SU-DHL-6 (cell line): ENCODE measurements around the gene KRTAP29-1.
"Not testable (repeated sequence)": the region's sequence is repeated elsewhere in the genome, so short reads cannot be mapped to it uniquely, and the experiment has no call there.

Experiments used
- H2AFZ ChIP-seq: fragments of 200-600 bp; sonication (generic); 2 replicates; pipeline ENCODE4 v1.6.1; 2014; ENCODE audit warnings: low read depth, mild to moderate bottlenecking, moderate library complexity, mixed read lengths, antibody characterized with exemption, low read length; ENCODE audit not compliant: severe bottlenecking
- H3F3A ChIP-seq: fragments of 200-600 bp; shearing (Covaris generic); 2 replicates; pipeline ENCODE4 v1.6.0; 2016; ENCODE audit warnings: antibody characterized with exemption, mild to moderate bottlenecking; ENCODE audit not compliant: insufficient read depth
- H3K27ac ChIP-seq: fragments of 200-600 bp; sonication (generic); 2 replicates; pipeline ENCODE4 v1.5.1; 2016; ENCODE audit warnings: low read depth, mild to moderate bottlenecking, low read length, moderate library complexity, mixed read lengths
- H3K27me3 ChIP-seq: fragments of 200-600 bp; sonication (generic), shearing (Covaris generic); 2 replicates; pipeline ENCODE4 v1.6.0; 2014; ENCODE audit warnings: mild to moderate bottlenecking, low read length
- H3K36me3 ChIP-seq: fragments of 200-600 bp; sonication (generic); 2 replicates; pipeline ENCODE4 v1.6.1; 2014; ENCODE audit warnings: mild to moderate bottlenecking, low read length, mixed read lengths
- H3K4me2 ChIP-seq: fragments of 300-600, 200-600 bp; shearing (Covaris generic), sonication (generic); 2 replicates; pipeline ENCODE4 v1.6.0; 2014; ENCODE audit warnings: low read length, low read depth, mild to moderate bottlenecking; ENCODE audit not compliant: poor library complexity, severe bottlenecking
- H3K4me3 ChIP-seq: fragments of 200-600 bp; sonication (generic); 2 replicates; pipeline ENCODE4 v1.5.1; 2014; ENCODE audit warnings: antibody characterized with exemption, low read length, mild to moderate bottlenecking, mixed read lengths; ENCODE audit not compliant: insufficient read depth, poor library complexity, severe bottlenecking
- H3K79me2 ChIP-seq: fragments of 200-600 bp; sonication (generic); 2 replicates; pipeline ENCODE4 v1.6.1; 2014; ENCODE audit warnings: mild to moderate bottlenecking, low read length, moderate library complexity; ENCODE audit not compliant: insufficient read depth
- H3K9ac ChIP-seq: fragments of 200-600 bp; sonication (generic); 2 replicates; pipeline ENCODE4 v1.7.0; 2014; ENCODE audit warnings: mild to moderate bottlenecking, low read length
- H3K9me2 ChIP-seq: fragments of 200-600 bp; sonication (generic); replicated peaks from 2 replicates; pipeline ENCODE4 v1.6.1; 2014; ENCODE audit warnings: low read length; ENCODE audit not compliant: insufficient read depth
- H3K9me3 ChIP-seq: fragments of 200-600 bp; sonication (generic); 2 replicates; pipeline ENCODE4 v1.6.1; 2014; ENCODE audit warnings: low read length, mixed read lengths; ENCODE audit not compliant: insufficient read depth
- H4K20me1 ChIP-seq: fragments of 200-600 bp; sonication (generic); 2 replicates; pipeline ENCODE4 v1.6.1; 2014; ENCODE audit warnings: low read depth, mild to moderate bottlenecking, antibody characterized with exemption, low read length, moderate library complexity, mixed read lengths
- CTCF ChIP-seq: fragments of 200-600 bp; sonication (generic); IDR thresholded peaks from one replicate; pipeline ENCODE4 v1.5.1; 2017; ENCODE audit warnings: antibody characterized with exemption, mild to moderate bottlenecking, low read length, moderate library complexity; ENCODE audit not compliant: insufficient read depth, poor library complexity, severe bottlenecking
- EZH2phosphoT487 ChIP-seq: fragments of 200-600 bp; sonication (generic), shearing (Covaris generic); conservative IDR thresholded peaks from 2 replicates; pipeline ENCODE4 v1.6.1; 2018; ENCODE audit warnings: mild to moderate bottlenecking, antibody characterized with exemption, low read length, moderate library complexity, mixed read lengths

The KRTAP29-1 gene

GRCh38 chr17:41263212-41263611 is 39.4 kb downstream of the KRTAP29-1 start:
- no peak overlapping the region for H3K27ac ChIP-seq
- H4K20me1 ChIP-seq, result no peaks in the 10 kb centered on the region

GRCh38 chr17:41258406-41258805 is 44.2 kb downstream of the KRTAP29-1 start:
- Histone ChIP-seq H3F3A (no peaks in the 10 kb centered on the region), H3K27me3 (no peaks in the 10 kb centered on the region), H3K79me2 (no peaks in the 10 kb centered on the region), H3K9me3 (no peaks in the 10 kb centered on the region), H3K4me3 (no peak overlapping the region), H2AFZ (no peak overlapping the region), H3K27ac (no peak overlapping the region), H3K9ac (no peak overlapping the region), H3K36me3 (no peaks in the 10 kb centered on the region), H3K4me2 (no peak overlapping the region), H3K9me2 (no peaks in the 10 kb centered on the region), H4K20me1 (no peaks in the 10 kb centered on the region)
- TF ChIP-seq CTCF, result no peak
- no peak for TF ChIP-seq EZH2phosphoT487

More at GRCh38 chr17:41263212-41263611, 39.4 kb downstream of the KRTAP29-1 start:
- Histone ChIP-seq H3K79me2 (no peaks in the 10 kb centered on the region), H3K9me3 (no peaks in the 10 kb centered on the region), H3K9me2 (no peaks in the 10 kb centered on the region), H3K9ac (no peak overlapping the region), H3K4me2 (no peak overlapping the region), H3K36me3 (no peaks in the 10 kb centered on the region), H3F3A (no peaks in the 10 kb centered on the region), H3K4me3 (no peak overlapping the region), H2AFZ (no peak overlapping the region), H3K27me3 (no peaks in the 10 kb centered on the region)
- no peak for TF ChIP-seq EZH2phosphoT487
- no peak for TF ChIP-seq CTCF

GRCh38 chr17:41256291-41256685 is 46.4 kb downstream of the KRTAP29-1 start:
- H3K4me2 ChIP-seq, result no peak overlapping the region
- TF ChIP-seq EZH2phosphoT487, result no peak
- no peak for TF ChIP-seq CTCF
- no peaks in the 10 kb centered on the region for H3K27me3 ChIP-seq
- H3K79me2 ChIP-seq, result no peaks in the 10 kb centered on the region
- H3F3A ChIP-seq, result no peaks in the 10 kb centered on the region
- no peaks in the 10 kb centered on the region for H3K9me2 ChIP-seq
- H3K4me3 ChIP-seq, result no peak overlapping the region
- H3K9me3 ChIP-seq, result no peaks in the 10 kb centered on the region
- H3K9ac ChIP-seq, result no peak overlapping the region
- no peaks in the 10 kb centered on the region for H3K36me3 ChIP-seq
- H4K20me1 ChIP-seq, result no peaks in the 10 kb centered on the region
- no peak overlapping the region for H3K27ac ChIP-seq
- H2AFZ ChIP-seq, result no peak overlapping the region

- not testable (repeated sequence) for H3F3A ChIP-seq, H3K36me3 ChIP-seq, H3K27me3 ChIP-seq, H3K9me3 ChIP-seq, H3K9me2 ChIP-seq, H2AFZ ChIP-seq, H3K4me3 ChIP-seq, H3K4me2 ChIP-seq, H4K20me1 ChIP-seq, H3K9ac ChIP-seq, H3K79me2 ChIP-seq, H3K27ac ChIP-seq
These were observed 47.0 kb downstream of the KRTAP29-1 start, which contains the start of gene KRTAP9-9 for GRCh38 chr17:41255381-41256290. Gene KRTAP9-9 (plus strand): TSS chr17:41255384.
